Measurements from ENCODE around the gene MICAL3.

MICAL3 gene

DNA sequence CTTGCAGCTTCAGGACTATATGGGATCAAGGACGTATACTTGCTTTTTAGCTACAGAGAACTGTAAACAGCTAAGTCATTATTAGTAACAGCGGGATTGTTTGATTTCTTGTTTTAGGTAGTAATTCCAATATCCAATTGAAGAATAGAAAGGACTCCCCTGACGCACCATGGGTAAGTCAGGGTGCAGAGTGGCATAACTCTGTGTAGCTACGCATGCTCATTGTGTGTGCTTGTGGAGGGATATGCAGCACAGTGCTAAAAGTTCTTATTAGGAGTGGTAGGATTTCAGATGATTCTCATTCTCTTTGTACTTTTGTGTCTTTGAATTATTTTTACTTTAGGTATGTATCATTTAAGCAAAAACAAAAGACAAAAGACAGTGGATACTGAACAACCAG is 45.7 kb upstream of the MICAL3 start:
- TF ChIP-seq, protein P1, sequence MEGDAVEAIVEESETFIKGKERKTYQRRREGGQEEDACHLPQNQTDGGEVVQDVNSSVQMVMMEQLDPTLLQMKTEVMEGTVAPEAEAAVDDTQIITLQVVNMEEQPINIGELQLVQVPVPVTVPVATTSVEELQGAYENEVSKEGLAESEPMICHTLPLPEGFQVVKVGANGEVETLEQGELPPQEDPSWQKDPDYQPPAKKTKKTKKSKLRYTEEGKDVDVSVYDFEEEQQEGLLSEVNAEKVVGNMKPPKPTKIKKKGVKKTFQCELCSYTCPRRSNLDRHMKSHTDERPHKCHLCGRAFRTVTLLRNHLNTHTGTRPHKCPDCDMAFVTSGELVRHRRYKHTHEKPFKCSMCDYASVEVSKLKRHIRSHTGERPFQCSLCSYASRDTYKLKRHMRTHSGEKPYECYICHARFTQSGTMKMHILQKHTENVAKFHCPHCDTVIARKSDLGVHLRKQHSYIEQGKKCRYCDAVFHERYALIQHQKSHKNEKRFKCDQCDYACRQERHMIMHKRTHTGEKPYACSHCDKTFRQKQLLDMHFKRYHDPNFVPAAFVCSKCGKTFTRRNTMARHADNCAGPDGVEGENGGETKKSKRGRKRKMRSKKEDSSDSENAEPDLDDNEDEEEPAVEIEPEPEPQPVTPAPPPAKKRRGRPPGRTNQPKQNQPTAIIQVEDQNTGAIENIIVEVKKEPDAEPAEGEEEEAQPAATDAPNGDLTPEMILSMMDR (IDR thresholded peaks at IDR 0.05; ENCODE audit: extremely low read depth, insufficient read depth, missing control alignments) = no peak
- in situ Hi-C loops (cut with MboI; ENCODE audit: low pct_unique_long_range_greater_than_20kb, low sequenced_read_pairs, unreplicated experiment) = loop anchor here (10.0 kb wide), 1 partner anchor 235 kb away; no protein-coding TSS in a partner anchor
- DNase-seq (ENCODE audit: low spot score) = no peak

DNA sequence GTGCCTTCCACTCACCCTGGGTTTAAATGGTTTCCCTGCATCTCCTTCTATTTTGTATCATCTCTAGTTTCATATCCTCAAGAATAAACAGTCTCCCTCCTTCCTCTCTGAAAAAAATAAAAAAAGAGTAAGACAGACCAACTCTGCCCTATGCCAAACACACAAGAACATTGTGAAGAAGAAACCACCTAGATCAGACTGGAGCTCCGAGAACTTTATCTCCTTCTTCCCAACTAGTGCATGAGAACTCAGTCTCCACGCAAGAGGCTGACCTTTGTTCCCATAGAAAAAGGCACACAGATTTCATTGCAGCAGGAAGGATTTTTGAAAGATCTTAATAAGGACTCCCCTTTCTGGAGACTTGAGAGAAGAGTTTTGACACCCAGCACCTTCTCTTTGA is 44.7 kb upstream of the MICAL3 start:
- TF ChIP-seq, protein P1 (IDR thresholded peaks at IDR 0.05; ENCODE audit: extremely low read depth, insufficient read depth, missing control alignments) = no peak
- in situ Hi-C loops (cut with MboI; ENCODE audit: low pct_unique_long_range_greater_than_20kb, low sequenced_read_pairs, unreplicated experiment) = no loop called here
- DNase-seq (ENCODE audit: low spot score) = no peak

DNA sequence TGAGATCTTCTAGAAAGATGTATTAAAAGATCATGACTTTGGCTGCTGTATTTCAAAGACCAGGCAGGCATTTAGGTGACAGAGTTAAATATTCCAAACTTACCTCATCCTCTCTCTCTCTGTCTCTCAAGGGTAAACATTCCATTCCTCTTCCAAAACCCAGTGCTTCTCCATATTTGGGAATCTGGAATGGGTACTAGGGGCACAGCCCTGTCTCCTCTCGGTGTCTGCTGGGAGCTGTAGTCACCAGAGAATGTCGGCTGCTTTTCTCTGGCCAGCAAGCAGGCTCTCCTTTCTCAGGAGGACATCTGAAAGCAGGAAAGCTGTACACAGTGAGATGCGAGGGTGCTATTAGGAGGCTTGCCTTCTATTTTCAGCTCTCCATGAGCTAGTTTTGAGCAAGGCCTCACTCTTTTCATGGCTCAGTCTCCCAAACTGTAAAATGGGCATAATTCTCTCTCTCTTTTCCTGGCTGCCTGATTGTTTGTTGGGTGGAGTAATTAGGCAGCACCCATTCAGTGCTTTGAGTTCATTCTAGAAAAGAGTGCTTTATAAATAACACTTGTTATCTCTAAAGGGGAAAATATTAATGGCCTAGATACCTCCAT is 44.1 kb upstream of the MICAL3 start:
- in situ Hi-C loops (cut with MboI; ENCODE audit: low pct_unique_long_range_greater_than_20kb, low sequenced_read_pairs, unreplicated experiment) = no loop called here
- DNase-seq (ENCODE audit: low spot score) = no peak
- TF ChIP-seq, protein P1 (IDR thresholded peaks at IDR 0.05; ENCODE audit: extremely low read depth, insufficient read depth, missing control alignments) = no peak

DNA sequence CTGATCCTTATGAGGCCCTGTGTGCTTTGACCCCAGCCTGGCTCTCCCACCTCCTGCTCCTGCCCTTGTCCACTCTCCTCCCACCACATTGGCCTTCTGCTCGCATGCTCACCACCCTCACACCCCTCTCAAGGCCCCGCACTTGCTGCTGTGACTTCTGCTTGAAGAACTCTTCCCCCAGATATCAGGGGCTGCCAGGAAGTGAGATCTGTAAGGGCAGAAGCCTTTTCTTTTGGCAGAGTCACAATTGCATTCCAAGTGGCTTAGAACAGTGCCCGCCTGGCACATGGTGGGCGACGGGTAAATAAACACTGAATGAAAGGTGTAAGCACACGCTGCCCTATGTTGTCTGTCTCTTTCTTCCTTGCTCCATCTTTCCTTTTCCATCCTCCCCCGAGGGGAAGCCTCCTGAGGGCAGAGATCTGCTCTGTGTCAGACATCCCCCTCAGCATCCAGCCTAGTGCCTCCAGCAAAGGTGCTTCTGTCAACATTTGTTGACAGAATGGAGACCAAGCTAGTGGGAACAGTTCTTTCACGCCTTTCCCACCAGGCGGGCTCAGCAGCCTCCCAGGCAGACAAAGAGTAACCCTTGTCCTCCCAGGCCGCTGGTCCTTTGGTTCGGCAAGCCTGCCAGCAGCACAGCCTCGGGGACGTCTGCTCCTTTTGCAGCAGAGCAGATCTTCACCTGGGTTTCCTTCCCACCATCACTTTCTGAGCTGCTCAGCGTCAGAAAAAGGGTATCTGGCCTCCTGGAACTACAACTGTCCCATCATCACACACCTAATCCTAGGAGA is 43.4 kb upstream of the MICAL3 start:
- in situ Hi-C loops (cut with MboI; ENCODE audit: low pct_unique_long_range_greater_than_20kb, low sequenced_read_pairs, unreplicated experiment) = no loop called here

DNA sequence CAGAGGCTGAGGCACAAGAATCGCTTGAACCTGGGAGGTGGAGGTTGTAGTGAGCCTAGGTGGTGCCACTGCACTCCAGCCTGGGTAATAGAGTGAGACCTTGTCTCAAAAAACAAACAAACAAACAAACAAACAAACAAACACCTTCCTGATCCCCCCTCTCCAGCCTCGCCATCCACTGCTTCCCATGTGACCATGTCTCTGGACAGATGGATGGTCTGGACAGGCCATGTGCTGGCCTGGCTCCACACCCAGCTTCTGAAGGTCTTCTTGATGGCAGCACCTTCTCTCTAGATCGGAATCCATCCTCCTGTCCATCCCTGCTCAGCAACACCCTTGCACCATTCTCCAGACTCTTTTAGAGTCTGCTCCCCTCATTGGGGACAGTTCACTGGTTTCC is 42.8 kb upstream of the MICAL3 start:
- no peak for DNase-seq (ENCODE audit: low spot score)
- in situ Hi-C loops (cut with MboI; ENCODE audit: low pct_unique_long_range_greater_than_20kb, low sequenced_read_pairs, unreplicated experiment) = no loop called here
- TF ChIP-seq, protein P1 (IDR thresholded peaks at IDR 0.05; ENCODE audit: extremely low read depth, insufficient read depth, missing control alignments) = no peak

More for the DNA sequence above, 43.4 kb upstream of the MICAL3 start:
- TF ChIP-seq, protein P1 (IDR thresholded peaks at IDR 0.05; ENCODE audit: extremely low read depth, insufficient read depth, missing control alignments) = no peak
- DNase-seq (ENCODE audit: low spot score) = no peak

DNA sequence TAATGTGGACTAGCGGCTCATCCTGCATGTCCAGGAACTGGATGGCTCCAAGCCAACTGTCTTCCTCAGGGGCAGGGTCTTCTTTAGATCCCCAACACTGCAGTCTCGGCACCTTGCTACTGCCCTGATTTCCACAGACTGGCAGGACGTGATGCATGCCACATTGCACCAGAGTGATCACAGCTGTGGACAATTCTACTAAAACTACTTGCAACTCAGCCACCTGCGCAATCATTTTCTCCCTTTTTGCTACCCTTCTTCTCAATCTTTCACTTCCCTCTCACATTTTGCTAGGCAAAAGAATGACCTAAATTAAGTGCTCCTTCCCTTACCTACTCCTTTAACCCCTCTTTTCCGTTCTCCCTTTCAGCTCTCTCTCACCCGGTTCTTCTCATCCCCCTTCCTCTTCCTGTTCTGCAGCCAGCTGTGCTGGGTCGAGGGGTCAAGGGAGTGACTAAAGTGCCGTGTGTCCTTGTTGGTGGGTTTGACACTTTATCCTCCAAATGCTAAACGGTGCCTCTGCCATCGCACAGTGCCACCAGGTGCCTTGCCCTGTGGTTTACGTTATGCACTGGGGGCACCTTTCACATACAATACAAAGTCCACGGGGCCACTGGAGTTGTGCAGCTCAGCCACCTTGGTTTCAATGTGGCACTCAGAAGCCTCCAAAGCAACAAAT is 42.0 kb upstream of the MICAL3 start:
- TF ChIP-seq, protein P1 (IDR thresholded peaks at IDR 0.05; ENCODE audit: extremely low read depth, insufficient read depth, missing control alignments) = no peak
- no peak for DNase-seq (ENCODE audit: low spot score)
- in situ Hi-C loops (cut with MboI; ENCODE audit: low pct_unique_long_range_greater_than_20kb, low sequenced_read_pairs, unreplicated experiment) = no loop called here

Measured in GM13977 (cell line).